Chondrocyte (in vitro differentiated cells): ENCODE measurements around the gene IQCC. TPM values are rescaled to one million over a fixed set of nuclear protein-coding genes. Genes with fewer than 3 reads are reported as not detected.
A peak's percentile ranks its signal among the peaks of the same experiment; 100 is the strongest.

Experiments
- DNase-seq: peaks from one replicate; pipeline ENCODE4 v3.0.0; 2021; ENCODE audit warnings: mixed read lengths, low spot score
- H3K27ac Mint-ChIP-seq: one replicate; pipeline ENCODE4 v1.8.0; 2021; ENCODE audit warnings: mild to moderate bottlenecking, moderate library complexity, mixed read lengths; ENCODE audit not compliant: unreplicated experiment
- H3K27me3 Mint-ChIP-seq: 2 replicates; pipeline ENCODE4 v1.8.0; 2021; ENCODE audit warnings: low read depth, mixed read lengths
- H3K36me3 Mint-ChIP-seq: 2 replicates; pipeline ENCODE4 v1.8.0; 2021; ENCODE audit warnings: low read depth, mixed read lengths
- H3K4me1 Mint-ChIP-seq: 2 replicates; pipeline ENCODE4 v1.8.0; 2021; ENCODE audit warnings: low read depth, mild to moderate bottlenecking, mixed read lengths
- H3K4me3 Mint-ChIP-seq: one replicate; pipeline ENCODE4 v1.8.0; 2021; ENCODE audit warnings: mild to moderate bottlenecking, moderate library complexity, mixed read lengths; ENCODE audit not compliant: unreplicated experiment
- H3K9me3 Mint-ChIP-seq: 2 replicates; pipeline ENCODE4 v1.8.0; 2021; ENCODE audit warnings: low read depth, mixed read lengths
- total RNA-seq: library from RNA; stranded (reverse); gene quantifications from 3 replicates; pipeline ENCODE4 v1.2.1, GENCODE V29; 2021
- TF ChIP-seq, protein P1 (sequence below): fragments of 200-600 bp; sonication (generic); IDR thresholded peaks from 2 replicates; pipeline ENCODE4 v1.5.0; 2021; ENCODE audit warnings: antibody characterized with exemption, mild to moderate bottlenecking, moderate library complexity

IQCC gene
- total RNA-seq, 1 donor from 2014 or later, result 1.5 TPM

DNA sequence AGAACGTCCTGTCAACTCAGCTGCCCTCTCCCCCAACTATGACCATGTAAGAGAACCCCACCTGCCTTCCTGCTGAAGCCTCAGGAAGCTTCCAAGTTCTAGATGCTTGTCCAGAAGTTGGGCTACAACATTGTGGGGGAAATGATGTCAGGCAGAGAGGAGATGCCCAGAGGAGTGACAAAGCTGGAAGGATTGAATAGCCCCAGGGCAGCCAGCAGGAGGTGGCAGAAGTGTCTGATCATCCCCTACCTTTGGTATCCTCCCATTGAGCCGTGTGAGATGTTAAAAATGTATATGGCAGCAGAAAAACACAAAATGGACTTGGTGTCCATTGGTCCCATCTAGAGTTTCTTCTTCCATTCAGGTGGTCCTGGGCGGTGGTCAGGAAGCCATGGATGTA lies 23.3 kb downstream of the IQCC start:
- no peak overlapping the region for H3K4me3 Mint-ChIP-seq
- H3K36me3 Mint-ChIP-seq, result peaks cover 36% of the 10 kb centered on the region
- H3K27ac Mint-ChIP-seq, result peak overlapping the region; percentile 22
- TF ChIP-seq, protein P1, sequence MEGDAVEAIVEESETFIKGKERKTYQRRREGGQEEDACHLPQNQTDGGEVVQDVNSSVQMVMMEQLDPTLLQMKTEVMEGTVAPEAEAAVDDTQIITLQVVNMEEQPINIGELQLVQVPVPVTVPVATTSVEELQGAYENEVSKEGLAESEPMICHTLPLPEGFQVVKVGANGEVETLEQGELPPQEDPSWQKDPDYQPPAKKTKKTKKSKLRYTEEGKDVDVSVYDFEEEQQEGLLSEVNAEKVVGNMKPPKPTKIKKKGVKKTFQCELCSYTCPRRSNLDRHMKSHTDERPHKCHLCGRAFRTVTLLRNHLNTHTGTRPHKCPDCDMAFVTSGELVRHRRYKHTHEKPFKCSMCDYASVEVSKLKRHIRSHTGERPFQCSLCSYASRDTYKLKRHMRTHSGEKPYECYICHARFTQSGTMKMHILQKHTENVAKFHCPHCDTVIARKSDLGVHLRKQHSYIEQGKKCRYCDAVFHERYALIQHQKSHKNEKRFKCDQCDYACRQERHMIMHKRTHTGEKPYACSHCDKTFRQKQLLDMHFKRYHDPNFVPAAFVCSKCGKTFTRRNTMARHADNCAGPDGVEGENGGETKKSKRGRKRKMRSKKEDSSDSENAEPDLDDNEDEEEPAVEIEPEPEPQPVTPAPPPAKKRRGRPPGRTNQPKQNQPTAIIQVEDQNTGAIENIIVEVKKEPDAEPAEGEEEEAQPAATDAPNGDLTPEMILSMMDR, result no peak
- H3K9me3 Mint-ChIP-seq, result no peaks in the 10 kb centered on the region
- no peak for DNase-seq
- peaks cover 5% of the 10 kb centered on the region for H3K4me1 Mint-ChIP-seq
- H3K27me3 Mint-ChIP-seq, result no peaks in the 10 kb centered on the region

DNA sequence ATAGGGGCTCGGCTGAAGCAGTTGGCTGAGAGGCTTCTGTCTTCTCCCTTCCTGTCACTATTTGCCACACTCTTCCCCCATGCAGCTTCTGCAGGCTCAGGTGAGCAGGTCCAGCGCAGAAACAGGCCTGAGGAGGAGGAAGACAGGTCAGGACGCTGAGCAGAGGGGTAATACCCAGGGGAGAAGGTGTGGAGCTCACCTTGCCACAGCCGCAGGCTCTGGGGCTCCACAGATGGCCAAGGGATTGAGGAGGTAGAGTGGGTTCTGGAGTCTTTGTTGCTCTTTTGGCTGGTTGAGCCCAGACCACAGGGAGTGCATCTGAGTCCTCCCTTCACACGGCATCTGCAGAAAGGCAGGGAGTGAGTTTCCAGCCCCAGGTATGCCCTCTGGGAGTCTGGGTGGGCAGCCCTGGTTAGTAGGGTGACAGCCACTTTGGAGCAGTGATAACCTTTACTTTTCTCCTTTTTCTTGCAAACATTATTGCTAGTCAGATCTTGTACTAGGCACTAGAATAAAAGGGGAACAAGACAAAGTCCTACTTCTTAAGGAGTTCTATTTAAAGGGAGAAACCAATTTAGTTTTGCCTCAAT lies 26.5 kb downstream of the IQCC start:
- no peak overlapping the region for H3K27ac Mint-ChIP-seq

DNA sequence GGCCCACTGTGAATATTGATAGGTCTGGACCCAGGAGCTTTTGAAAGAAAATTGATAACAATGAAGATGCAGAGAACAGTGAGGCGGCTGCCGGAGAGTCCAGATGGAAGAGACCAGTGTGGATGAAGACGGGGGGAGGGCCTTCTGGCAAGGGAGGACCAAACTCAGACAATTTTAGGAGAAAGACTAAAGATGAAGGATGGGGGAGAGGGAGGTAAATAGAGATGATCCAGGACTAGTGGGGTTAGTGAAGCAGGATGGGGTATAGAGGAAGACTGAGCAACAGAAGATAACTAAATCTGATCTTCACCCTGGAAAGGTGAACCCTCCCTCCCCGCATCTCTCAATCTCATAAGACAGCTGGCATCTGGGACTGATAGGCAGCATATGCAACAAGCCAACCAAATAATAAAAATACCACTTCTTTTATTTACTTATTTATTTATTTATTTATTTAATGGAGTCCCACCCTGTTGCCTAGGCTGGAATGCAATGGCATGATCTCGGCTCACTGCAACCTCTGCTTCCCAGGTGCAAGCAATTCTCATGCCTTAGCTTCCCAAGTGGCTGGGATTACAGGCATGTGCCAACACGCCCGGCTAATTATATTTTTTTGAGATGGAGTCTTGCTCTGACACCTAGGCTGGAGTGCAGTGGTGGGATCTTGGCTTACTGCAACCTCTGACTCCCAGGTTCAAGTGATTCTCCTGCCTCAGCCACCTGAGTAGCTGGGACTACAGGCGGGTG lies 27.3 kb downstream of the IQCC start:
- Mint-ChIP-seq H3K36me3 (peaks cover 21% of the 10 kb centered on the region), H3K4me1 (peaks cover 8% of the 10 kb centered on the region), H3K27ac (peak overlapping the region; percentile 66), H3K27me3 (no peaks in the 10 kb centered on the region), H3K4me3 (no peak overlapping the region), H3K9me3 (no peaks in the 10 kb centered on the region)
- DNase-seq, result no peak
- TF ChIP-seq, protein P1, result no peak

More for the DNA sequence above, 26.5 kb downstream of the IQCC start:
- TF ChIP-seq, protein P1, result no peak
- peaks cover 8% of the 10 kb centered on the region for H3K4me1 Mint-ChIP-seq
- peaks cover 26% of the 10 kb centered on the region for H3K36me3 Mint-ChIP-seq
- no peaks in the 10 kb centered on the region for H3K27me3 Mint-ChIP-seq
- DNase-seq, result no peak
- no peaks in the 10 kb centered on the region for H3K9me3 Mint-ChIP-seq
- no peak overlapping the region for H3K4me3 Mint-ChIP-seq

DNA sequence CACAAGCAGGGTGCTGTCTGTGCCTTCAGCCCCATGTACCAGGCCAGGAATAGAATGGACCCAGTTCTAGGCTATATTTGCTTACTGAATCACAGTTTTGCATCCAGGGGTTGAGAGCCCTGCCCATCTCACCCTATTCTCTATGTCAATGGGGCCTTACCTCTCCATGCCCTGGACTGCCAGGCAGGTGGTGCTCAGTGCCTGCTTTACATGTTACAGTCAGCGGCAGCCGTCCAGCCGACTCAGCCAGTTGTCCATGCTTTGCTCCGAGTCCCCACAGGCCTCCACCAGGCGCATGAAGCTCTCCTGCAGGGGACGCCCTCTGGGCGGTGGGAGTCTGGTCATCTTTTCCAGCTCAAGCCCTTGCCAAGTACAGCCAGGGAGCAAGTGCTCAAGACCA lies 29.3 kb downstream of the IQCC start:
- H3K9me3 Mint-ChIP-seq, result no peaks in the 10 kb centered on the region
- TF ChIP-seq, protein P1, result no peak
- H3K36me3 Mint-ChIP-seq, result peaks cover 8% of the 10 kb centered on the region
- peak overlapping the region; percentile 17 for H3K27ac Mint-ChIP-seq
- H3K4me3 Mint-ChIP-seq, result no peak overlapping the region
- H3K4me1 Mint-ChIP-seq, result peaks cover 12% of the 10 kb centered on the region
- H3K27me3 Mint-ChIP-seq, result no peaks in the 10 kb centered on the region
- DNase-seq, result no peak

DNA sequence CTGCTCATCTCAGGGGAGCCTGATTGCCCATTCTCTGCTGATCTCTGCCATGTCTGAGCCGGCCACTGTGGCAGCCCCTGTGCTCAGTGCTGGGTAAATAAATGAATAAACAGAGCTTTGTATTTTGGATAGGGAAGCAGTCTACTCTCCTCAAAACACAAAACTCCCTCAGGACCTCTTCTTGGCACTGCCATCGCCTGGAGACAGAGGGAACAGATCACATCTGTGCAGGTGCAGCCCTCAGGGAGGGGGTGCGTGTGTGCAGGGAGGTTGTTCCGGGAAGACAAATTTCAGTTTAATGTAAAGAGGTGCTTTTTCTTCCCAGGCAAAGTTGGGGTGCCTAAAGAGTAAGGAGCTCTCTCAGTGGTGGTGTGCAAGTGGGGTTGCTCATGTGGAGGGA lies 33.9 kb downstream of the IQCC start:
- Mint-ChIP-seq H3K27me3 (no peaks in the 10 kb centered on the region), H3K27ac (peak overlapping the region; percentile 28), H3K36me3 (no peaks in the 10 kb centered on the region), H3K4me3 (peak overlapping the region; percentile 89), H3K4me1 (peaks cover 38% of the 10 kb centered on the region), H3K9me3 (no peaks in the 10 kb centered on the region)
- TF ChIP-seq, protein P1, result no peak
- DNase-seq, result no peak
